Activated T-helper 1 cell treated with anti-CD3 and anti-CD28 coated beads, Interleukin-12 subunit alpha, Interleukin-12 subunit beta, Interleukin-2, Interleukin-4 antibody, amounts not matched to agents 30 ng/mL and 10 ng/mL and 1 ng/mL, durations not matched to agents 14 hours and 24 hours and 36 hours (primary cell): ENCODE measurements around the gene MFSD11. TPM values are rescaled to one million over a fixed set of nuclear protein-coding genes. Genes with fewer than 3 reads are reported as not detected.
"Not testable (repeated sequence)": the region's sequence is repeated elsewhere in the genome, so short reads cannot be mapped to it uniquely, and the experiment has no call there.

Experiments used
- DNase-seq: peaks from one replicate; pipeline ENCODE4 v3.0.0; 2021; ENCODE audit warnings: low spot score
- H3K27ac Mint-ChIP-seq: one replicate; pipeline ENCODE4 v1.8.0; 2021; ENCODE audit warnings: mild to moderate bottlenecking, mixed read lengths
- H3K27me3 Mint-ChIP-seq: one replicate; pipeline ENCODE4 v1.8.0; 2022; ENCODE audit warnings: mild to moderate bottlenecking, moderate library complexity, mixed read lengths; ENCODE audit not compliant: insufficient read depth
- H3K36me3 Mint-ChIP-seq: one replicate; pipeline ENCODE4 v1.8.0; 2021; ENCODE audit warnings: low read depth, mixed read lengths
- H3K4me1 Mint-ChIP-seq: one replicate; pipeline ENCODE4 v1.8.0; 2021; ENCODE audit warnings: low read depth, mixed read lengths
- H3K4me3 Mint-ChIP-seq: one replicate; pipeline ENCODE4 v1.8.0; 2021; ENCODE audit warnings: mild to moderate bottlenecking, moderate library complexity, mixed read lengths
- H3K9me3 Mint-ChIP-seq: one replicate; pipeline ENCODE4 v1.8.0; 2021; ENCODE audit warnings: mixed read lengths
- intact Hi-C: fragments of 100-400 bp; cut with micrococcal nuclease; formaldehyde crosslinking; loops from one replicate; pipeline ENCODE4 v1.15.1; 2024
- total RNA-seq: library from RNA; stranded (reverse); gene quantifications from 2 replicates; pipeline ENCODE4 v1.2.3, GENCODE V29; 2022

The MFSD11 gene
- total RNA-seq, 1 donor from 2014 or later: 17.1 TPM

DNA sequence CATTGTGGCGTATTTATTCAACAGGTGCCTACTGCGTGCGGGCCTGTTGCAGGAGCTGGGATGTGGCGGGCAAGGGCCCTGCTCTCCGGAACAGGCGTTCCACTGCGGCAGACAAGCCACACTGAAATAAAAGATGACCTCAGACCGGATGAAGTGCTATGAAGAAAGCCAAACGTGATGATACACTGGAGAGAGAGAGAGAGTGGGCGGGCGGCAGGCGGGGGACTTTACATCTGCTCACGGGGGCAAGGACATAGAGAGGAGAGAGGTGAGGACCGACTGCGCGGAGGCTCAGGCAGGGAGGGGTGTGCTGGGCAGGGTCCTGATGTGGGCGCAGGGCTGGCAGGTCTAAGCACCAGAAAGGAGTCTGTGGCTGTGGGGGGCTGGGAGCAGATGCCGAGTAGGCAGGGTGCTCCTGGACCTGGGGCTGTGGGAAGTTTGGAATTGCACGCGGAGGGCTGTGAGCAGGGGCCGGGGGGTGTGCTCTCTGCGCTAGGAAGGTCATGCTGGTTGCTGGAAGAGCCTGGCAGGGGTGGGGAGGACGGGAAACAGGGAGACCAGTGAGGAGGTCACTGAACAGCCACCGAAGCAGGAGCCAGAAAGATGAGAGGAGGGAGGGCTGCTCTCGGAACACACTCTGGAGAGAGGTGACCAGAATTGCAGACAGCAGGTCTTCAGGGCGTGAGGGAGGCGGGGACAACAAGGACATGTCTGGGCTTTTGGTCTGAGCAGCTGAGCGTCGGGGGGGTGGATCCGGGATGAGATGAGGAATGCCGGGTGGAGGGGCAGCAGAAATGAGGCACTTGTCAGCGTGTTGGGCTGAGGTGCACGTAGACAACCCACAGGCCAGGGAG, 37.1 kb upstream of the MFSD11 start:
- H3K4me3 Mint-ChIP-seq: no peak overlapping the region
- peaks cover 6% of the 10 kb centered on the region for H3K27me3 Mint-ChIP-seq
- peaks cover under 1% of the 10 kb centered on the region for H3K4me1 Mint-ChIP-seq
- DNase-seq: no peak
- no peaks in the 10 kb centered on the region for H3K9me3 Mint-ChIP-seq
- no peaks in the 10 kb centered on the region for H3K36me3 Mint-ChIP-seq
- H3K27ac Mint-ChIP-seq: no peak overlapping the region
- intact Hi-C loops: no loop called here

- Mint-ChIP-seq H3K36me3 (no peaks in the 10 kb centered on the region), H3K4me1 (no peaks in the 10 kb centered on the region), H3K9me3 (no peaks in the 10 kb centered on the region), H3K4me3 (no peak overlapping the region), H3K27me3 (peaks cover 6% of the 10 kb centered on the region), H3K27ac (no peak overlapping the region)
- no peak for DNase-seq
- intact Hi-C loops: no loop called here
Observed at GRCh38 chr17:76701471-76701967, 36.4 kb upstream of the MFSD11 start.

DNA sequence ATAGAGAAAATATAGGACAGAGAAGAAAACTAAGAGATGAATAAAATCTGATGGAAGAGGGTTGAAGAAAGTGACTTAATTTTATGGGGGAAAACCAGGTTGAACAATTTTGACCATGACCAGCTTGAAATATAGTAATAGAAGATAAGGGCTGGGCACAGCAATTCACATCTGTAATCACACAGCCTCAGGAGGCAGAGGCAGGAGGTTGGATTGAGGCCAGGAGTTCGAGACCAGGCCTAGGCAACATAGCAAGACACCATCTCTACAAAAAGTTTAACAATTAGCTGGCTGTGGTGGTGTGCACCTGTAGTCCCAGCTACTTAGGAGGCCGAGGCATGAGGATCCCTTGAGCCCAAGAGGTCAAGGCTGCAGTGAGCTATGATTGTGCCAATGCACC, 35.8 kb upstream of the MFSD11 start:
- Mint-ChIP-seq H3K9me3 (no peaks in the 10 kb centered on the region), H3K36me3 (no peaks in the 10 kb centered on the region), H3K27me3 (peaks cover 6% of the 10 kb centered on the region), H3K4me1 (no peaks in the 10 kb centered on the region), H3K4me3 (no peak overlapping the region), H3K27ac (no peak overlapping the region)
- intact Hi-C loops: no loop called here
- DNase-seq: no peak

DNA sequence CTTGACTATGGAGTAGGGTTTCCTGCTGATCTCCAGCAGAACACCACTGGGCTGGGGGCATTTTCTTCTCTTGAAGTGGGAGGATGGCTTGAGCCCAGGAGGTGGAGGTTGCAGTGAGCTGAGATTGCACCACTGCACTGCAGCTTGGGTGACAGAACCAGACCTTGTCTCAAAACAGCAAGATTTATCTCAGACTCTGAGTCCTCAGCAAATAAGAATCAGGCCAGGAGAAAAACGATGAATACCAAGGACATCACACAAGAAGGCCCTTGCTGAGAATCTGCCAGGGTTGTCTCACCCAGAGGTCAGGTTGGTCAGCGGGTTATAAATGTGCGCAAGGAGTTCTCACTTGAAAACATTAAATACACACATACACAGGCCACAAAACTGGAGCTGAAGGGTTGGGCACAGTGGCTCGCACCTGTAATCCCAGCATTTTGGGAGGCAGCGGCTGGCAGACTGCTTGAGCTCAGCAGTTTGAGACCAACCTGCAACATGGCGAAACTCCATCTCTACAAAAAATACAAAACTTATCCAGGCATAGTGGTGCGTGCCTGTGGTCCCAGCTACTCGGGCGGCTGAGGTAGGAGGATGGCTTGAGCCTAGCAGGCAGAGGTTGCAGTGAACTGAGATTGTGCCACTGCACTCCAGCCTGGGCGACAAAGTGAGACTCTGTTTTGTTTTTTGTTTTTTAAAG, 34.8 kb upstream of the MFSD11 start:
- Mint-ChIP-seq H3K4me1 (no peaks in the 10 kb centered on the region), H3K9me3 (no peaks in the 10 kb centered on the region), H3K4me3 (no peak overlapping the region), H3K36me3 (no peaks in the 10 kb centered on the region), H3K27me3 (peaks cover 6% of the 10 kb centered on the region), H3K27ac (no peak overlapping the region)
- DNase-seq: no peak
- intact Hi-C loops: no loop called here

DNA sequence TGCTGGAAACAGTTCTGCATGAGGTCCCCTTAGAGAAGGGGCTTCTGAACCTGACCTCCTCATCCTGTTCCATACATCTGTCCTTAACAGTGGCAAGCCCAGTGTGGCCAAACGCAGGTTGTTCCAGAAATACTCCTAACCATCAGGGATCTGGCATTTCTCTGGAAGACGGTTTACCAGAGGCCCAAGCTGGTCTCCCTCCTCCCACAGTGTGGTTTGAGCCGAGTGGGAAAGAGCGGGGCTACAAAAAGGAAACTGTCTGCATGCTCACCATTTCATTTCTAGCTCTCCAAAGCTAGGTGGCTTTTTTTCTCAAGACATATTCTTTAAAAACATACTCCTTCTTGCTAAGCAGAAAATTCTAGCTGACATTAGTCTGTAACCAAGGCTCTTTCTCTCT, 33.1 kb upstream of the MFSD11 start:
- Mint-ChIP-seq H3K27ac (no peak overlapping the region), H3K27me3 (peaks cover 12% of the 10 kb centered on the region)
- intact Hi-C loops: no loop called here

DNA sequence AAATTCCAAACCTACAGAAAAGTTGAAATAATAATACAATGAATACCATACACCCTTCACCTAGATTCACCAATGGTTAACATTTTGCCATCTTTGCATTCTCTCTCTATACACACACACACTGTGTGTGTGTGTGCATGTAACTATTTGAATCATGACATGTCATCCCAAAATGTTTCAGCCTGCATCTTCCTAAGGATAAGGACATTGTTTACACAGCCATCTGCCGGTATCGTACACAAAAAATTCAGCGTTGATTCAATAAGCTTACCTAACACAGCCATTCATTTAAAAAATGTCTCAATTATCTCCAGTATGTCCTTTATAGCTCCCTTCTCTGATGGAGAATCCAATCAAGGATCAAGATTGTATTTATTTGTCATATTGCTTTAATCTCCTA, 31.1 kb upstream of the MFSD11 start:
- no peak overlapping the region for H3K4me3 Mint-ChIP-seq
- DNase-seq: no peak
- no peaks in the 10 kb centered on the region for H3K4me1 Mint-ChIP-seq
- no peaks in the 10 kb centered on the region for H3K36me3 Mint-ChIP-seq
- no peak overlapping the region for H3K27ac Mint-ChIP-seq
- H3K27me3 Mint-ChIP-seq: peaks cover 9% of the 10 kb centered on the region
- intact Hi-C loops: no loop called here
- H3K9me3 Mint-ChIP-seq: no peaks in the 10 kb centered on the region

More for the DNA sequence above, 33.1 kb upstream of the MFSD11 start:
- H3K4me1 Mint-ChIP-seq: no peaks in the 10 kb centered on the region
- H3K9me3 Mint-ChIP-seq: no peaks in the 10 kb centered on the region
- no peak overlapping the region for H3K4me3 Mint-ChIP-seq
- H3K36me3 Mint-ChIP-seq: no peaks in the 10 kb centered on the region
- no peak for DNase-seq

DNA sequence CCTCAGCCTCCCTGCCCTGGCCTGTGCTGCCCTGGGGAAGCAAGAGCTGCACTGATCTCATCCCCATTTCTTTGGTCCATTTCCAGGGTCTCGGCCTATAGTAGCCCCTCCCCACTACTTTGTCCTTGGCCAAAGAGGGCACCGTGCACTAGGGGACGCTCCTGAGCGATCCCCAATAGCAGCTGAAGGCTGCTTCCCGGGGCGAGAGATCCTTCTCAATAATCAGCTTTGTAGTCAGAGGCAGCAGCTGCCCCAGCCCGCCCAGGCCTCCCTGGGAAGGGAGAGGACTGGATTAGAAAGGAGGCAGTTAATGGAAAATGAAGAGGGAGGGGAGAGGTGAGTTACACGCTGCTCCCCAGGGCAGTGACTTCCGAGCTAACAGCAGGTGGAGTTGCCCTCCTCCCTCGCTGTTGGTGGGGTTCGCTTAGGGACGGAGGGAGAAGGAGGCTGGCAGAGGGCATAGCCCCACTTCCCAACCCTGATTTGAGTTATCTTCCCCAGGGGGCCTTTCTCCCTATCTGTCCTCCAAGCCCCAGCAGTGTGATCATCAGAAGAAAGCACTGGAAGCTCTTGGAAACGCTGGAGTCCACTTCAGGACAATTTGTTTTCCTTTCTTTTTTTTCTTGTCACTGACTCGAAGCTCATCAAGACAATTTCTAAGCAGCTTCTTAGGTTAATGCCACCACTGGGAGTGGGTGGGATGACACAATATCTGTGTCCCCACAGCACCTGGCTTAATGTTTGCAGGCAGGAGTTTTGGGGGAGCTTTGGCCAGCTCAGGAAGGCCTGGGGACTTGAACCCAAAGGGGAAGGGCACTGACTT, 29.7 kb upstream of the MFSD11 start:
- Mint-ChIP-seq H3K9me3 (no peaks in the 10 kb centered on the region), H3K27ac (no peak overlapping the region), H3K36me3 (peaks cover 3% of the 10 kb centered on the region), H3K4me3 (no peak overlapping the region), H3K27me3 (peaks cover 6% of the 10 kb centered on the region), H3K4me1 (peaks cover 1% of the 10 kb centered on the region)
- intact Hi-C loops: no loop called here
- DNase-seq: no peak

- peak overlapping the region; percentile 75 for H3K4me3 Mint-ChIP-seq
- H3K4me1 Mint-ChIP-seq: peaks cover 12% of the 10 kb centered on the region
- H3K9me3 Mint-ChIP-seq: no peaks in the 10 kb centered on the region
- H3K27me3 Mint-ChIP-seq: peaks cover 6% of the 10 kb centered on the region
- H3K36me3 Mint-ChIP-seq: peaks cover 12% of the 10 kb centered on the region
- no peak for DNase-seq
- no peak overlapping the region for H3K27ac Mint-ChIP-seq
- intact Hi-C loops: no loop called here
Observed at GRCh38 chr17:76709077-76709950, 28.6 kb upstream of the MFSD11 start.

GRCh38 chr17:76709951-76710862, 27.7 kb upstream of the MFSD11 start:
- not testable (repeated sequence) for H3K9me3 Mint-ChIP-seq, H3K27me3 Mint-ChIP-seq
- H3K4me3 Mint-ChIP-seq: peak overlapping the region; percentile 75

DNA sequence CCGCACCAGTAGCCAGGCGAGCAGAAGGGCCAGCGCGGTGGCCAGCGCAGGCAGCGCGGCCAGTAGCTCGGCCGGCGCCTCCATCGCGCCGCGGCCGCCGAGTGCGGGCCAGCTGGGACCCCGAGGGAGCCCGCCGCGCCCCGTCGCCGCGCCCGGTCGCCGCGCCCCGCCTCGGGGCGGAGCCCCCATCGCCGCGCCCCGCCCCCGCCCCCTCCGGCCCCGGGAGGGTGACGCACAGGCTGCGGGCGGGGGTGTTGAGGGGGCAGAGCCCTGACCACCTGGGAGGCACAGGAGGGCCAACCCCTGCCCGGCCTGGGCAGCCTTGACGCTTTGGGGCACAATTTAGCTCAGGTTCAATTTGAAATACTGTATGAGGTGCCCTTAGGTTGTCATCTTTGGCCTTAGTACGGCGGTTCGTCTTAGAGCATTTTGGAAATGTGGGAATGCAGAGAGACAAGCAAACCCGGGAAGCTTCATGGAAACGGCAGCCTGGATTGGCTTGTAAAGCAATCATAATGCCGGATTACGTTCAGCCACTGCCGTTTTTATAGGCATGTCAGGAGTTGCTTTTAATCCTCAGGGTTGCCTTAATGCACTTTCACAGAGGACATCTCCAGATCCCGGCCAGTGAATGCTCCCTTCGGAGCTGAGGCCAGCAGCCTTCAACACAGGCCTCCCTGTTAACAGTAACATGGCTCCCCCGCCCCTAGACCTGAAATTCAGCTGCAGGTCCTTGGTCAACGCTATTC, 26.9 kb upstream of the MFSD11 start, which contains the start of gene MXRA7:
Gene MXRA7, minus strand, starts transcription at position 103 of the 749 bp plus-strand sequence. Its CDS starts 19 bp downstream, at position 84.
- DNase-seq: peak; percentile 44
- H3K27me3 Mint-ChIP-seq: peaks cover 6% of the 10 kb centered on the region
- H3K4me1 Mint-ChIP-seq: peaks cover 27% of the 10 kb centered on the region
- peaks cover 23% of the 10 kb centered on the region for H3K36me3 Mint-ChIP-seq
- no peaks in the 10 kb centered on the region for H3K9me3 Mint-ChIP-seq
- H3K4me3 Mint-ChIP-seq: peak within 1 kb of the TSS; percentile 77
- no peak within 1 kb of the TSS for H3K27ac Mint-ChIP-seq
- intact Hi-C loops: no loop called here

More at GRCh38 chr17:76709951-76710862, 27.7 kb upstream of the MFSD11 start:
- peaks cover 19% of the 10 kb centered on the region for H3K4me1 Mint-ChIP-seq
- H3K27ac Mint-ChIP-seq, DNase-seq, intact Hi-C loops: not testable (repeated sequence)
- H3K36me3 Mint-ChIP-seq: peaks cover 17% of the 10 kb centered on the region

- intact Hi-C loops, H3K27me3 Mint-ChIP-seq, DNase-seq, H3K27ac Mint-ChIP-seq, H3K9me3 Mint-ChIP-seq: not testable (repeated sequence)
- Mint-ChIP-seq H3K4me1 (peaks cover 34% of the 10 kb centered on the region), H3K36me3 (peaks cover 30% of the 10 kb centered on the region), H3K4me3 (peak overlapping the region; percentile 47)
Observed at GRCh38 chr17:76712321-76712720, 25.6 kb upstream of the MFSD11 start.
